Ascending aorta (tissue), 2 donors: Measurements from ENCODE around the gene RNGTT. TPM values are rescaled to one million over a fixed set of nuclear protein-coding genes. Genes with fewer than 3 reads are reported as not detected.
"Not testable (repeated sequence)": the region's sequence is repeated elsewhere in the genome, so short reads cannot be mapped to it uniquely, and the experiment has no call there.

Source experiments
- DNase-seq, 2 donors: peaks; one replicate each; pipeline ENCODE4 v3.0.0-alpha.2; 2019; ENCODE audit warnings: low spot score in 2 of 2
- H3K27ac ChIP-seq, 2 donors: fragments of 200-600 bp; sonication (generic); one replicate each; pipeline ENCODE4 v1.5.1; 2016 to 2017; ENCODE audit warnings: mild to moderate bottlenecking in 1 of 2
- H3K27me3 ChIP-seq: fragments of 200-600 bp; sonication (generic); one replicate; pipeline ENCODE4 v1.5.1; 2017
- H3K36me3 ChIP-seq, 2 donors: fragments of 200-600 bp; sonication (generic); one replicate each; pipeline ENCODE4 v1.5.1; 2016
- H3K4me1 ChIP-seq, 2 donors: fragments of 200-600 bp; sonication (generic); one replicate each; pipeline ENCODE4 v1.5.1; 2016 to 2017; ENCODE audit warnings: mild to moderate bottlenecking in 1 of 2
- H3K4me3 ChIP-seq, 2 donors: fragments of 200-600 bp; sonication (generic); one replicate each; pipeline ENCODE4 v1.5.1; 2016 to 2017; ENCODE audit warnings: mild to moderate bottlenecking in 1 of 2
- H3K9me3 ChIP-seq, 2 donors: fragments of 200-600 bp; sonication (generic); one replicate each; pipeline ENCODE4 v1.5.1; 2016
- intact Hi-C: fragments of 100-400 bp; cut with DNase I; formaldehyde crosslinking; loops from one replicate; pipeline ENCODE4 v1.15.1; 2023
- total RNA-seq: library from RNA; depleted of rRNA; stranded (reverse); fragments of >200 nt; gene quantifications from one replicate; pipeline ENCODE4 v1.1.0, GENCODE V29; 2016
- TF ChIP-seq, protein P1 (sequence below), 3 experiments: fragments of 200-600 bp in 2 of 3; fragments of 450-650 bp in 1 of 3; sonication (generic) in 2 of 3; IDR thresholded peaks; one replicate each; pipeline ENCODE4 v1.5.1; 2016 to 2019; ENCODE audit warnings: antibody characterized with exemption in 3 of 3, mild to moderate bottlenecking in 1 of 3, moderate library complexity in 1 of 3

Gene RNGTT
- total RNA-seq, 1 donor from 2014 or later, result 13.4 TPM

- Histone ChIP-seq H3K27ac (no peak overlapping the region), H3K9me3 (no peaks in the 10 kb centered on the region), H3K36me3 (no peaks in the 10 kb centered on the region), H3K4me3 (no peak overlapping the region), H3K4me1 (no peaks in the 10 kb centered on the region), H3K27me3 (no peaks in the 10 kb centered on the region)
- TF ChIP-seq, protein P1, sequence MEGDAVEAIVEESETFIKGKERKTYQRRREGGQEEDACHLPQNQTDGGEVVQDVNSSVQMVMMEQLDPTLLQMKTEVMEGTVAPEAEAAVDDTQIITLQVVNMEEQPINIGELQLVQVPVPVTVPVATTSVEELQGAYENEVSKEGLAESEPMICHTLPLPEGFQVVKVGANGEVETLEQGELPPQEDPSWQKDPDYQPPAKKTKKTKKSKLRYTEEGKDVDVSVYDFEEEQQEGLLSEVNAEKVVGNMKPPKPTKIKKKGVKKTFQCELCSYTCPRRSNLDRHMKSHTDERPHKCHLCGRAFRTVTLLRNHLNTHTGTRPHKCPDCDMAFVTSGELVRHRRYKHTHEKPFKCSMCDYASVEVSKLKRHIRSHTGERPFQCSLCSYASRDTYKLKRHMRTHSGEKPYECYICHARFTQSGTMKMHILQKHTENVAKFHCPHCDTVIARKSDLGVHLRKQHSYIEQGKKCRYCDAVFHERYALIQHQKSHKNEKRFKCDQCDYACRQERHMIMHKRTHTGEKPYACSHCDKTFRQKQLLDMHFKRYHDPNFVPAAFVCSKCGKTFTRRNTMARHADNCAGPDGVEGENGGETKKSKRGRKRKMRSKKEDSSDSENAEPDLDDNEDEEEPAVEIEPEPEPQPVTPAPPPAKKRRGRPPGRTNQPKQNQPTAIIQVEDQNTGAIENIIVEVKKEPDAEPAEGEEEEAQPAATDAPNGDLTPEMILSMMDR (IDR thresholded peaks at IDR 0.05), result peak; percentile 59 to 89 (median 75)
- DNase-seq, result no peak
- intact Hi-C loops, result loop anchor here (2.0 kb wide), 1 partner anchor 852 kb away; no protein-coding TSS in a partner anchor
Observed at GRCh38 chr6:88780714-88781389, 182.6 kb downstream of the RNGTT start.

DNA sequence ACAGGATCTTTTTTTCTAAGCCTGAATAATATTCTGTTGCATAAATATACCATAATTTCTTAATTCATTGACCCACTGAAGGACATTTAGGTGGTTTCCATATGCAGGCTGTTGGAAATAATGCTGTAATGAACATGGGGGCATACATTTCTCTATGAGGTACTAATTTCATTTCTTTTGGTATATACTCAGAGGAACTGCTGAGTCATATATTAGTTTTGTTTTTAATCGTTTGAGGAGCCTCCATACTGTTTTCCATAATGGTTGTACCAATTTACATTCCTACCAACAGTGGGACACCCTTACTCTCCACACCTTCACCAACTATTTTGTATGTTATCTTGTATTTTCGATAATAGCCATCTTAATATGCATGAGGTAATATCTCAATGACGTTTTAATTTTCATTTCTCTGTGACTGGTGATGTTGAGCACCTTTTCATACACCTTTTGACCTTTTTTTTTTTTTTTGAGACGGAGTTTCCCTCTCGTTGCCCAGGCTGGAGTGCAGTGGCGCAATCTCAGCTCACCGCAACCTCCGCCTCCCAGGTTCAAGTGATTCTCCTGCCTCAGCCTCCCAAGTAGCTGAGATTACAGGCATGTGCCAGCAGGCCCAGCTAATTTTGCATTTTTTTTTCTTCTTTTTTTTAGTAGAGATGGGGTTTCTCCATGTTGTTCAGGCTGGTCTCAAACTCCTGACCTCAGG is 187.4 kb downstream of the RNGTT start:
- Histone ChIP-seq H3K36me3 (no peaks in the 10 kb centered on the region), H3K4me3 (no peak overlapping the region), H3K9me3 (no peaks in the 10 kb centered on the region), H3K27ac (no peak overlapping the region), H3K4me1 (no peaks in the 10 kb centered on the region), H3K27me3 (no peaks in the 10 kb centered on the region)
- no peak for DNase-seq
- TF ChIP-seq, protein P1 (IDR thresholded peaks at IDR 0.05), result no peak
- intact Hi-C loops, result no loop called here

- H3K4me1 ChIP-seq, H3K36me3 ChIP-seq, H3K27ac ChIP-seq, DNase-seq, H3K9me3 ChIP-seq, H3K4me3 ChIP-seq, H3K27me3 ChIP-seq, intact Hi-C loops: not testable (repeated sequence)
Observed at GRCh38 chr6:88768114-88768513, 195.3 kb downstream of the RNGTT start.

DNA sequence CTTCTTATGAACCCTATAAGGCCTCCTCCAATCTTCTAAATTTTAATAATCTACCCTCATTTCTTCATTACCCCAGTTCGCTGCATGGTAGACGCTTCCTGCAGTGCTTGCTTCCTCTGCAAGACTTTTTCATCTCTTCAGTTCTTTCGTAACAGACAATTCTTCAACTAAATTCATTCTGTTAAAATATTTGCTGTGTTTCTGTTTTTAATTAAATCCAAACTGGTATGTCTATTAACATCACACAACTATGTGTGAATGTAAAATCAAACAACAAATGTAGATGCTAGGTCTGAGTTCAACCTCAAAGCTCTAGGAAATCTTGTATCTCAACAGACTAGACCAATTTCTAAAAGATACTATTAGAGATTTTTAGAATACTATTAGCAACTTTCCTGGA is 199.3 kb downstream of the RNGTT start:
- Histone ChIP-seq H3K4me3 (no peak overlapping the region), H3K36me3 (no peaks in the 10 kb centered on the region), H3K9me3 (no peaks in the 10 kb centered on the region), H3K27ac (no peak overlapping the region), H3K4me1 (no peaks in the 10 kb centered on the region), H3K27me3 (no peaks in the 10 kb centered on the region)
- TF ChIP-seq, protein P1 (IDR thresholded peaks at IDR 0.05), result no peak
- intact Hi-C loops, result no loop called here
- no peak for DNase-seq

- intact Hi-C loops, result no loop called here
Observed at GRCh38 chr6:88763160-88763559, 200.3 kb downstream of the RNGTT start.

More at GRCh38 chr6:88763160-88763559, 200.3 kb downstream of the RNGTT start:
- H3K36me3 ChIP-seq, result no peaks in the 10 kb centered on the region
- H3K27me3 ChIP-seq, result no peaks in the 10 kb centered on the region
- DNase-seq, result no peak
- H3K9me3 ChIP-seq, result no peaks in the 10 kb centered on the region
- H3K4me3 ChIP-seq, result no peak overlapping the region
- no peak overlapping the region for H3K27ac ChIP-seq
- H3K4me1 ChIP-seq, result no peaks in the 10 kb centered on the region
- TF ChIP-seq, protein P1 (IDR thresholded peaks at IDR 0.05), result no peak
